HEK293 (cell line): ENCODE data around the gene TBC1D22A.

Source experiments
- CTCF ChIA-PET: fragments of 350-600 bp; formaldehyde crosslinking; extraction: SDS; loops from one replicate; lab custom pipeline; 2021; ENCODE audit warnings: antibody characterized with exemption; lab: Yijun Ruan, JAX
- POLR2A ChIA-PET: fragments of 300-600 bp; formaldehyde crosslinking; extraction: SDS; loops from one replicate; lab custom pipeline; 2020; ENCODE audit warnings: antibody characterized with exemption, inconsistent platforms; lab: Yijun Ruan, JAX
- H3K27ac ChIP-seq: fragments of 200-500 bp; sonication (Bioruptor generic); 2 replicates; pipeline ENCODE4 v1.5.1; 2014; ENCODE audit warnings: low read depth, low read length, control low read depth, inconsistent platforms; ENCODE audit errors: extremely low read depth
- H3K36me3 ChIP-seq, 2 experiments: fragments of 200-500 bp in 1 of 2; sonication (Bioruptor generic) in 1 of 2; 1 replicate in 1 of 2; 2 replicates in 1 of 2; pipeline ENCODE4 v1.5.1; 2014 to 2017; ENCODE audit warnings: inconsistent platforms in 2 of 2, low read length in 2 of 2; ENCODE audit not compliant: control insufficient read depth in 2 of 2, insufficient read depth in 1 of 2
- H3K4me1 ChIP-seq: fragments of 200-500 bp; sonication (Bioruptor generic); 2 replicates; pipeline ENCODE4 v1.5.1; 2014; ENCODE audit warnings: mild to moderate bottlenecking, low read length, inconsistent platforms; ENCODE audit not compliant: control insufficient read depth, insufficient read depth
- H3K4me3 ChIP-seq: 2 replicates; pipeline ENCODE4 v1.5.1; 2011; ENCODE audit warnings: low read depth, mild to moderate bottlenecking, control low read depth, low read length, moderate library complexity
- H3K9me3 ChIP-seq: fragments of 200-500 bp; sonication (Bioruptor generic); 2 replicates; pipeline ENCODE4 v1.5.1; 2014; ENCODE audit warnings: low read depth, low read length, inconsistent platforms; ENCODE audit not compliant: control insufficient read depth, insufficient read depth
- ATF2 ChIP-seq: fragments of 450-650 bp; formaldehyde crosslinking; IDR thresholded peaks from 2 replicates; pipeline ENCODE4 v1.5.1; 2016; ENCODE audit warnings: missing biosample characterization, missing genetic modification characterization, low read depth
- BCL11A ChIP-seq: fragments of 450-650 bp; formaldehyde crosslinking; IDR thresholded peaks from 2 replicates; pipeline ENCODE4 v1.5.1; 2016; ENCODE audit warnings: low read depth, missing biosample characterization, missing genetic modification characterization
- CTCF ChIP-seq: fragments of 450-650 bp; formaldehyde crosslinking; IDR thresholded peaks from 2 replicates; pipeline ENCODE4 v1.5.1; 2016; ENCODE audit warnings: missing biosample characterization, missing genetic modification characterization
- FEZF1 ChIP-seq: fragments of 450-650 bp; formaldehyde crosslinking; IDR thresholded peaks from 2 replicates; pipeline ENCODE4 v1.5.1; 2016; ENCODE audit warnings: missing biosample characterization, missing genetic modification characterization
- GFI1B ChIP-seq: fragments of 450-650 bp; formaldehyde crosslinking; IDR thresholded peaks from 2 replicates; pipeline ENCODE4 v1.5.1; 2016; ENCODE audit warnings: missing biosample characterization, missing genetic modification characterization
- KLF17 ChIP-seq: fragments of 450-650 bp; formaldehyde crosslinking; IDR thresholded peaks from 2 replicates; pipeline ENCODE4 v1.5.1; 2016; ENCODE audit warnings: missing biosample characterization, missing genetic modification characterization
- KLF7 ChIP-seq: fragments of 450-650 bp; formaldehyde crosslinking; IDR thresholded peaks from 2 replicates; pipeline ENCODE4 v1.5.1; 2016; ENCODE audit warnings: missing biosample characterization, missing genetic modification characterization, borderline replicate concordance
- PATZ1 ChIP-seq: fragments of 450-650 bp; formaldehyde crosslinking; IDR thresholded peaks from 2 replicates; pipeline ENCODE4 v1.5.1; 2016; ENCODE audit warnings: missing biosample characterization, missing genetic modification characterization
- ZBTB20 ChIP-seq: fragments of 450-650 bp; formaldehyde crosslinking; IDR thresholded peaks from 2 replicates; pipeline ENCODE4 v1.5.1; 2016; ENCODE audit warnings: missing biosample characterization, missing genetic modification characterization
- ZBTB48 ChIP-seq: fragments of 450-650 bp; formaldehyde crosslinking; IDR thresholded peaks from 2 replicates; pipeline ENCODE4 v1.5.1; 2016; ENCODE audit warnings: missing biosample characterization, missing genetic modification characterization
- ZBTB7A ChIP-seq: fragments of 450-650 bp; formaldehyde crosslinking; IDR thresholded peaks from 2 replicates; pipeline ENCODE4 v1.5.1; 2016; ENCODE audit warnings: low read depth, missing biosample characterization, missing genetic modification characterization
- ZFHX2 ChIP-seq: fragments of 450-650 bp; formaldehyde crosslinking; conservative IDR thresholded peaks from 2 replicates; pipeline ENCODE4 v1.5.1; 2016; ENCODE audit warnings: missing biosample characterization, missing genetic modification characterization
- ZFP69B ChIP-seq: fragments of 450-650 bp; formaldehyde crosslinking; IDR thresholded peaks from 2 replicates; pipeline ENCODE4 v1.5.1; 2016; ENCODE audit warnings: missing biosample characterization, missing genetic modification characterization
- ZNF239 ChIP-seq: fragments of 450-650 bp; formaldehyde crosslinking; IDR thresholded peaks from 2 replicates; pipeline ENCODE4 v1.5.1; 2016; ENCODE audit warnings: missing biosample characterization, missing genetic modification characterization
- ZNF324 ChIP-seq: fragments of 450-650 bp; formaldehyde crosslinking; IDR thresholded peaks from 2 replicates; pipeline ENCODE4 v1.5.1; 2016; ENCODE audit warnings: missing biosample characterization, missing genetic modification characterization
- ZNF335 ChIP-seq: fragments of 450-650 bp; formaldehyde crosslinking; conservative IDR thresholded peaks from 2 replicates; pipeline ENCODE4 v1.5.1; 2016; ENCODE audit warnings: missing biosample characterization, missing genetic modification characterization
- ZNF391 ChIP-seq: fragments of 450-650 bp; formaldehyde crosslinking; IDR thresholded peaks from 2 replicates; pipeline ENCODE4 v1.5.1; 2016; ENCODE audit warnings: low read depth, missing biosample characterization, missing genetic modification characterization, borderline replicate concordance
- ZNF518A ChIP-seq: fragments of 450-650 bp; formaldehyde crosslinking; conservative IDR thresholded peaks from 2 replicates; pipeline ENCODE4 v1.5.1; 2016; ENCODE audit warnings: low read depth, missing biosample characterization, missing genetic modification characterization
- ZNF580 ChIP-seq: fragments of 450-650 bp; formaldehyde crosslinking; IDR thresholded peaks from 2 replicates; pipeline ENCODE4 v1.5.1; 2016; ENCODE audit warnings: missing biosample characterization, missing genetic modification characterization
- ZNF600 ChIP-seq: fragments of 450-650 bp; formaldehyde crosslinking; IDR thresholded peaks from 2 replicates; pipeline ENCODE4 v1.5.1; 2016; ENCODE audit warnings: missing biosample characterization, missing genetic modification characterization
- ZNF629 ChIP-seq: fragments of 450-650 bp; formaldehyde crosslinking; IDR thresholded peaks from 2 replicates; pipeline ENCODE4 v1.5.1; 2017; ENCODE audit warnings: missing biosample characterization, missing genetic modification characterization
- ZNF677 ChIP-seq: fragments of 450-650 bp; IDR thresholded peaks from 2 replicates; pipeline ENCODE4 v1.5.0; 2018; ENCODE audit warnings: missing biosample characterization, mild to moderate bottlenecking, missing genetic modification characterization, moderate library complexity
- ZNF843 ChIP-seq: fragments of 450-650 bp; formaldehyde crosslinking; IDR thresholded peaks from 2 replicates; pipeline ENCODE4 v1.5.1; 2016; ENCODE audit warnings: missing biosample characterization, missing genetic modification characterization
- ZSCAN30 ChIP-seq: fragments of 450-650 bp; IDR thresholded peaks from 2 replicates; pipeline ENCODE4 v1.5.1; 2018; ENCODE audit warnings: missing biosample characterization, mild to moderate bottlenecking, missing genetic modification characterization, moderate library complexity

TBC1D22A gene

GRCh38 chr22:46762238-46763050, at the start of gene TBC1D22A:
TBC1D22A (plus strand) TSS chr22:46762650; CDS start chr22:46762787, 137 bp downstream.
- Histone ChIP-seq H3K36me3 (peaks cover 0 to 14% of the 10 kb centered on the region in 2 experiments; a peak in 2 of 3 replicates), H3K27ac (peak within 1 kb of the TSS; percentile 91), H3K4me1 (peaks cover 3% of the 10 kb centered on the region; the same call in 1 of the 2 replicates), H3K4me3 (peak within 1 kb of the TSS; percentile 77), H3K9me3 (no peaks in the 10 kb centered on the region)
- CTCF ChIA-PET, result interaction anchor here (0.6 to 12.2 kb wide), 9 partner anchors 11 to 1861 kb away, joined by 3 to 223 read pairs (median 3); no protein-coding TSS in a partner anchor
- POLR2A ChIA-PET, result interaction anchor here (0.7 to 2.4 kb wide), 27 partner anchors 8 to 199 kb away, joined by 3 to 86 read pairs (median 5); no protein-coding TSS in a partner anchor
- TF ChIP-seq PATZ1 (tag by site-specific recombination) (peak; percentile 85), ZNF600 (peak; percentile 85), ZBTB7A (tag by site-specific recombination) (peak; percentile 97), ZNF843 (tag by site-specific recombination) (no peak), ZNF391 (tag by site-specific recombination) (peak; percentile 70), ZNF335 (tag by site-specific recombination) (peak; percentile 92), ATF2 (tag by site-specific recombination) (no peak), ZSCAN30 (peak; percentile 15; the same call in 1 of the 2 replicates), ZNF518A (tag by site-specific recombination) (peak; percentile 77), ZNF677 (tag by site-specific recombination) (no peak), KLF7 (tag by site-specific recombination) (peak; percentile 71; the same call in 1 of the 2 replicates), ZBTB20 (peak; percentile 88), ZFHX2 (tag by site-specific recombination) (peak; percentile 68), CTCF (tag by site-specific recombination) (peak; percentile 69; the same call in 1 of the 2 replicates), ZNF239 (no peak), KLF17 (tag by site-specific recombination) (peak; percentile 71), ZNF580 (tag by site-specific recombination) (peak; percentile 80; the same call in 1 of the 2 replicates), BCL11A (tag by site-specific recombination) (peak; percentile 100), GFI1B (tag by site-specific recombination) (0 out of 2 replicates have a peak, but pooled peaks have one; percentile 33), FEZF1 (0 out of 2 replicates have a peak, but pooled peaks have one; percentile 4), ZNF629 (peak; percentile 98), ZNF324 (tag by site-specific recombination) (peak; percentile 39; the same call in 1 of the 2 replicates), ZBTB48 (tag by site-specific recombination) (peak; percentile 76; the same call in 1 of the 2 replicates), ZFP69B (tag by site-specific recombination) (no peak)
